ENCODE measurements around the gene NACA. TPM values are rescaled to one million over a fixed set of nuclear protein-coding genes. Genes with fewer than 3 reads are reported as not detected.

Gene NACA
- total RNA-seq, 4 donors from 2014 or later: 1,156 to 1,436 (median 1,318) TPM

DNA sequence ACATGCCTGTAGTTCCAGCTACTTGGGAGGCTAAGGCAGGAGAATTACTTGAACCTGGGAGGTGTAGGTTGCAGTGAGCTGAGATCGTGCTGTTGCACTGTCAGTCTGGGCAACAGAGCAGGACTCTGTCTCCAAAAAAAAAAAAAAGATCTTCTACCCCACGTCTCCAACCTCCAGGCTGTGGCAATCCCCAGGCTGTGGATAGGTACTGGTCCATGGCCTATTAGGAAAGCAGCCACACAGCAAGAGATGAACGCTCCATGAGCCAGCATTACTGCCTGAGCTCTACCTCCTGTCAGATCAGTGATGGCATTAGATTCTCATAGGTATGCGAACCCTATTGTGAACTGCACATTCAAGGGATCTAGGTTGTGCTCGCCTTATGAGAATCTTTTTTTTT is 30.9 kb downstream of the NACA start:
- TF ChIP-seq CTCF (IDR thresholded peaks at IDR 0.05; ENCODE audit: low read depth): no peak

GRCh38 chr12:56688846-56689109 is 36.3 kb downstream of the NACA start:
- TF ChIP-seq CTCF (IDR thresholded peaks at IDR 0.05; ENCODE audit: low read depth): no peak

GRCh38 chr12:56688129-56688845 is 36.8 kb downstream of the NACA start, which contains the start of gene PTGES3:
TSS of gene PTGES3 (minus strand) at chr12:56688284. CDS start at chr12:56687999, 285 bp downstream.
- TF ChIP-seq CTCF (IDR thresholded peaks at IDR 0.05; ENCODE audit: low read depth): no peak

DNA sequence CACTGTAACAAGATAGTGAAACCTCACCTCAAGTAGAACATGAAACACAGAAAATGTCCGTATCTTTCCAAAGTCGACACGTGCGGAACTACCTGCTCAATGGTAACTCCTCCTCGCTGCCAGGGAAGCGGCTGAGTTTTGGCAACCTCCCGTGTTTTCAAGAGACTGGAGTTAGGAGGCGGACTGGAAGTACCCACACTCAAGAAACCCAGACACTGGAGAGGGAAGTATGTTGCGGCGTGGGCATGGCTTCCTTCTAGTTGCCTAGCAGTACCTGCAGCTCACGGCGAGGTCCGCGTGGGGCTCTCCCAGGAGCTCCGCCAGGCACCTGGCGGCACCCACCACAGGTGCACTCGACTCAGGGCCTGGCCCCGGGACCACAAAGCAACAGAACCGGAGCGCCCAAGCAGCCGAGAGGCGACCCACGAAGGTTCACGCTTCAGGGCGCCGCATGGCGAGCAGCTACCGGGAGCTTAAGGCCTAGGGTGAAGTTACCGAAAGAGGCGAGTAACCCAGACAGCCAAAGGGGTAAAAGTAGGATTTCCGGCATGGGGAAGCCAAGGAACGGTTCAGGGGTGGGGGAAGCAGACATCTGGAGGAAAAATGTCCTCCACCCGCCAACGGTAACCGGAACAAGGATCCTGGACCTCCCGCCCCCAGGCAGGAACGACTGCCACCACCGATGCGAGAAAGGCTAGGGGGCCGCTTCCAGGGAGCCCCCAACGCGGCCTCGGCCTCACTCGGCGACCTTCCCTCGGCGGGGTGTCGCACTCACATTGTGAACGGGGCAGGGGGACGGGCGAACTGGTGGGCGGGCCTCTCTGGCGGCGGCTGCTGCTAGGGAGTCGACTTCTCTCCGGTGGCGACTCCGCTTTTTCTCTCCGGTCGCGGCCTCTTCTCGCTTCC is 37.6 kb downstream of the NACA start:
- TF ChIP-seq CTCF (IDR thresholded peaks at IDR 0.05; ENCODE audit: low read depth): no peak

DNA sequence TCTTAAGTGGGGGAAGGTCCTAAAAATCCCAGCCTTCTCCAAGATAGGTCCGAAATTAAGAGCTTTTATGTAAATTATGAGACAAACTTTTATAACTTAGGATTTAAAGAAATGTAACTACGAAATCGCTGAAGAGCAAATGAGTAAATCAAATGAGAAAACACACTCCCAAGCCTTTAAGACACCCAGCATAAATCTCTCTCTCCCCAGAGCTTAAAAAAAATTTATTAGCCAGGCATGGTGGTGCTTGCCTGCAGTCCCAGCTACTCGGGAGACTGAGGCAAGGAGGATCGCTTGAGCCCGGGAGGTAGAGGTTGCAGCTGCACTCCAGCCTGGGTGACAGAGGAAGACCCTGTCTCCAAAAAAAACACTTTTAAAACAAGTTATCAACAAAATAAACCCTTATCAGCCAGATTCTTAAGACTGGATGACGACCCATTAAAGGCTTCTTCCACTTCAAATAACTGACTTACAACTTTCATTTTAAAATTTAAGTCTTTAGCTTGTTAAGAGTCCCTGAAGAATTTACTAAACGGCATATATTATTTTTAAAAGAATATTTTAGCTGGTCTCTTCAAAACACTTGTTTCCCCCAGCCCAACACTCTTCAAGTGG is 40.2 kb downstream of the NACA start:
- no peak for TF ChIP-seq CTCF (IDR thresholded peaks at IDR 0.05; ENCODE audit: low read depth)

DNA sequence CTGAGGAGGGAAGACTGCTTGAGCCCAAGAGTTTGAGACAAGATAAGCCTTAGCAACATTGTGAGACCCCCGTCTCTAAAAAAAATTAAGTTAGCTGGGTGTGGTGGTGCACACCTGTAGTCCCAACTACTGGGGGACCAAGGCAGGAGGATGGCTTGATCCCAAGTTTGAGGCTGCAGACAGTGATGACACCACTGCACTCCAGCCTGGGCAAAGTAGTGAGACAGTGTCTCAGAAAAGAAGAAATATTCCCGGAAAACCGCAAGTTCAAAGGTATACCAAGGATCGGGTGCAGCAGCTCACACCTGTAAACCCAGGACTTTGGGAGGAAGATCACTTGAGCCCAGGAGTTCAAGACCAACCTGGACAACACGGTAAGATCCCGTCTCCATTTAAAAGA is 42.8 kb downstream of the NACA start:
- no peak for TF ChIP-seq CTCF (IDR thresholded peaks at IDR 0.05; ENCODE audit: low read depth)

Data from subcutaneous adipose tissue (tissue), 4 donors.